ENCODE measurements around the gene CEACAM19. TPM values are rescaled to one million over a fixed set of nuclear protein-coding genes. Genes with fewer than 3 reads are reported as not detected.
"Not testable (repeated sequence)": the region's sequence is repeated elsewhere in the genome, so short reads cannot be mapped to it uniquely, and the experiment has no call there.

CEACAM19 gene
- total and polyA plus RNA-seq, 2 of the 8 experiments (the other 6 are each of a cell fraction or from before 2014, with no cell fraction given), result 3.1 to 3.4 TPM

- Histone ChIP-seq H2BK15ac (ENCODE audit: low read length) (0 out of 2 replicates have a peak overlapping the region, but pooled peaks have one; percentile 61), H4K91ac (replicated peaks; ENCODE audit: insufficient read length, low read length) (peak overlapping the region; percentile 65), H2BK20ac (ENCODE audit: low read length) (peak overlapping the region; percentile 90; the same call in 1 of the 2 replicates), H2BK120ac (replicated peaks; ENCODE audit: low read depth, low read length) (peak overlapping the region; percentile 64), H3K4me1 (replicated peaks in 1 of 4; ENCODE audit: control insufficient read depth in 3 of 4, insufficient read depth in 4 of 4, low read length in 3 of 4) (peaks cover 0 to 12% (median 8%) of the 10 kb centered on the region in 4 experiments; a peak in 6 of 7 replicates), H2BK12ac (ENCODE audit: low read depth, low read length) (peak overlapping the region; percentile 92; the same call in 1 of the 2 replicates), H2BK5ac (ENCODE audit: low read depth, low read length) (peak overlapping the region; percentile 60; the same call in 1 of the 2 replicates), H2AK5ac (ENCODE audit: low read depth, low read length) (peak overlapping the region; percentile 75; the same call in 1 of the 2 replicates)
- H3K4ac ChIP-seq (replicated peaks; ENCODE audit: insufficient read length, low read depth, low read length); H3K9me3 ChIP-seq (ENCODE audit: insufficient read depth in 2 of 2, low read depth in 1 of 2, low read length in 1 of 2); H3K36me3 ChIP-seq (ENCODE audit: control insufficient read depth in 2 of 4, insufficient read depth in 4 of 4, low read length in 3 of 4); H3K14ac ChIP-seq (ENCODE audit: insufficient read length); H4K20me1 ChIP-seq (replicated peaks in 1 of 2; ENCODE audit: control insufficient read depth in 1 of 2, insufficient read depth in 2 of 2, low read length in 2 of 2); H3K79me1 ChIP-seq (ENCODE audit: low read depth, low read length); H4K5ac ChIP-seq (ENCODE audit: insufficient read length, low read depth, low read length); H3K4me2 ChIP-seq (ENCODE audit: insufficient read depth in 1 of 2, low read depth in 2 of 2, low read length in 2 of 2); H3K18ac ChIP-seq (ENCODE audit: extremely low read depth, low read length); FAIRE-seq; H3K23me2 ChIP-seq (ENCODE audit: low read depth, low read length); DNase-seq (ENCODE audit: low read depth in 1 of 2, low spot score in 2 of 2); H4K8ac ChIP-seq (ENCODE audit: extremely low read depth, insufficient read depth, low read length); H3K4me3 ChIP-seq (ENCODE audit: extremely low read depth in 1 of 4, insufficient read depth in 2 of 4, low read depth in 3 of 4, low read length in 4 of 4); H3K79me2 ChIP-seq (ENCODE audit: control insufficient read depth in 1 of 2, insufficient read depth in 2 of 2, low read length in 2 of 2); H3K23ac ChIP-seq (ENCODE audit: insufficient read length); H3K27ac ChIP-seq (ENCODE audit: low read depth, low read length); H3K27me3 ChIP-seq (replicated peaks in 1 of 4; ENCODE audit: control insufficient read depth in 3 of 4, extremely low read depth in 1 of 4, insufficient read depth in 3 of 4, low read length in 3 of 4); H2AFZ ChIP-seq (ENCODE audit: low read length); H3K9ac ChIP-seq (replicated peaks in 1 of 4; ENCODE audit: extremely low read depth in 1 of 4, low read depth in 3 of 4, low read length in 3 of 4); H3K56ac ChIP-seq (replicated peaks; ENCODE audit: insufficient read length, low read depth, low read length): not testable (repeated sequence)
- ChIA-PET CTCF (ENCODE audit: partially characterized antibody) (interaction anchor here (1.6 to 20.6 kb wide), 5 partner anchors 22 to 125 kb away, joined by 4 to 468 read pairs (median 91); partner anchors contain the start of gene NECTIN2), POLR2A (ENCODE audit: partially characterized antibody) (interaction anchor here (1.6 kb wide), 1 partner anchor 50 kb away, joined by 4 read pairs; no protein-coding TSS in a partner anchor)
- 91% methylated on average over 9 of the region's 9 CpGs; no CpG with 5 or more reads in 1 of the 2 experiments for WGBS, 2 experiments (ENCODE audit: extremely low coverage in 1 of 2, insufficient coverage in 1 of 2, insufficient read length in 1 of 2, insufficient replicate concordance in 2 of 2, low coverage in 1 of 2, low lambda C conversion rate in 2 of 2, missing lambda C conversion rate in 1 of 2)
Observed at GRCh38 chr19:44720396-44720795, 49.1 kb downstream of the CEACAM19 start.
